HEK293 (cell line): ENCODE measurements around the gene UAP1.

Source experiments
- CTCF ChIA-PET: fragments of 350-600 bp; formaldehyde crosslinking; extraction: SDS; loops from one replicate; lab custom pipeline; 2021; ENCODE audit warnings: antibody characterized with exemption; lab: Yijun Ruan, JAX
- POLR2A ChIA-PET: fragments of 300-600 bp; formaldehyde crosslinking; extraction: SDS; loops from one replicate; lab custom pipeline; 2020; ENCODE audit warnings: antibody characterized with exemption, inconsistent platforms; lab: Yijun Ruan, JAX
- H3K27ac ChIP-seq: fragments of 200-500 bp; sonication (Bioruptor generic); 2 replicates; pipeline ENCODE4 v1.5.1; 2014; ENCODE audit warnings: low read depth, low read length, control low read depth, inconsistent platforms; ENCODE audit errors: extremely low read depth
- H3K36me3 ChIP-seq, 2 experiments: fragments of 200-500 bp in 1 of 2; sonication (Bioruptor generic) in 1 of 2; 1 replicate in 1 of 2; 2 replicates in 1 of 2; pipeline ENCODE4 v1.5.1; 2014 to 2017; ENCODE audit warnings: inconsistent platforms in 2 of 2, low read length in 2 of 2; ENCODE audit not compliant: control insufficient read depth in 2 of 2, insufficient read depth in 1 of 2
- H3K4me1 ChIP-seq: fragments of 200-500 bp; sonication (Bioruptor generic); 2 replicates; pipeline ENCODE4 v1.5.1; 2014; ENCODE audit warnings: mild to moderate bottlenecking, low read length, inconsistent platforms; ENCODE audit not compliant: control insufficient read depth, insufficient read depth
- H3K4me3 ChIP-seq: 2 replicates; pipeline ENCODE4 v1.5.1; 2011; ENCODE audit warnings: low read depth, mild to moderate bottlenecking, control low read depth, low read length, moderate library complexity
- H3K9me3 ChIP-seq: fragments of 200-500 bp; sonication (Bioruptor generic); 2 replicates; pipeline ENCODE4 v1.5.1; 2014; ENCODE audit warnings: low read depth, low read length, inconsistent platforms; ENCODE audit not compliant: control insufficient read depth, insufficient read depth
- BCL11B ChIP-seq: fragments of 450-650 bp; formaldehyde crosslinking; IDR thresholded peaks from 2 replicates; pipeline ENCODE4 v1.5.1; 2016; ENCODE audit warnings: low read depth, missing biosample characterization, missing genetic modification characterization
- EGR2 ChIP-seq: fragments of 450-650 bp; formaldehyde crosslinking; IDR thresholded peaks from 2 replicates; pipeline ENCODE4 v1.5.1; 2016; ENCODE audit warnings: low read depth, missing biosample characterization, missing genetic modification characterization
- GFI1B ChIP-seq: fragments of 450-650 bp; formaldehyde crosslinking; IDR thresholded peaks from 2 replicates; pipeline ENCODE4 v1.5.1; 2016; ENCODE audit warnings: missing biosample characterization, missing genetic modification characterization
- KLF1 ChIP-seq: fragments of 450-650 bp; formaldehyde crosslinking; IDR thresholded peaks from 2 replicates; pipeline ENCODE4 v1.5.1; 2016; ENCODE audit warnings: missing biosample characterization, missing genetic modification characterization
- MEIS1 ChIP-seq: sonication (generic); formaldehyde crosslinking; IDR thresholded peaks from 2 replicates; pipeline ENCODE4 v1.8.1; 2022; ENCODE audit warnings: missing genetic modification reagents, mild to moderate bottlenecking, borderline replicate concordance
- MYNN ChIP-seq: fragments of 450-650 bp; formaldehyde crosslinking; IDR thresholded peaks from 2 replicates; pipeline ENCODE4 v1.5.1; 2016; ENCODE audit warnings: missing biosample characterization, missing genetic modification characterization, borderline replicate concordance
- SCRT2 ChIP-seq: fragments of 450-650 bp; formaldehyde crosslinking; IDR thresholded peaks from 2 replicates; pipeline ENCODE4 v1.5.1; 2016; ENCODE audit warnings: missing biosample characterization, missing genetic modification characterization
- TRIM28 ChIP-seq: IDR thresholded peaks from 2 replicates; pipeline ENCODE4 v1.6.1; 2011; ENCODE audit warnings: low read length, control low read depth, borderline replicate concordance
- ZBTB17 ChIP-seq: fragments of 450-650 bp; formaldehyde crosslinking; IDR thresholded peaks from 2 replicates; pipeline ENCODE4 v1.5.1; 2016; ENCODE audit warnings: missing biosample characterization, missing genetic modification characterization
- ZBTB21 ChIP-seq: fragments of 450-650 bp; formaldehyde crosslinking; IDR thresholded peaks from 2 replicates; pipeline ENCODE4 v1.5.1; 2017; ENCODE audit warnings: missing biosample characterization, missing genetic modification characterization
- ZBTB7A ChIP-seq: fragments of 450-650 bp; formaldehyde crosslinking; IDR thresholded peaks from 2 replicates; pipeline ENCODE4 v1.5.1; 2016; ENCODE audit warnings: low read depth, missing biosample characterization, missing genetic modification characterization
- ZFP37 ChIP-seq: fragments of 450-650 bp; formaldehyde crosslinking; IDR thresholded peaks from 2 replicates; pipeline ENCODE4 v1.5.1; 2016; ENCODE audit warnings: missing biosample characterization, missing genetic modification characterization
- ZNF10 ChIP-seq: fragments of 450-650 bp; formaldehyde crosslinking; IDR thresholded peaks from 2 replicates; pipeline ENCODE4 v1.5.1; 2017; ENCODE audit warnings: missing biosample characterization, missing genetic modification characterization
- ZNF121 ChIP-seq: fragments of 450-650 bp; formaldehyde crosslinking; IDR thresholded peaks from 2 replicates; pipeline ENCODE4 v1.5.1; 2016; ENCODE audit warnings: missing biosample characterization, missing genetic modification characterization
- ZNF202 ChIP-seq: fragments of 450-650 bp; formaldehyde crosslinking; IDR thresholded peaks from 2 replicates; pipeline ENCODE4 v1.5.1; 2016; ENCODE audit warnings: missing biosample characterization, missing genetic modification characterization, borderline replicate concordance
- ZNF266 ChIP-seq: fragments of 450-650 bp; formaldehyde crosslinking; IDR thresholded peaks from 2 replicates; pipeline ENCODE4 v1.5.1; 2016; ENCODE audit warnings: missing biosample characterization, missing genetic modification characterization, low read depth
- ZNF341 ChIP-seq: fragments of 450-650 bp; formaldehyde crosslinking; IDR thresholded peaks from 2 replicates; pipeline ENCODE4; 2016; ENCODE audit warnings: low read depth, missing biosample characterization, missing genetic modification characterization
- ZNF391 ChIP-seq: fragments of 450-650 bp; formaldehyde crosslinking; IDR thresholded peaks from 2 replicates; pipeline ENCODE4 v1.5.1; 2016; ENCODE audit warnings: low read depth, missing biosample characterization, missing genetic modification characterization, borderline replicate concordance
- ZNF549 ChIP-seq: fragments of 450-650 bp; IDR thresholded peaks from 2 replicates; pipeline ENCODE4 v1.5.1; 2018; ENCODE audit warnings: missing biosample characterization, missing genetic modification characterization, mild to moderate bottlenecking, inconsistent platforms, moderate library complexity
- ZNF561 ChIP-seq: fragments of 450-650 bp; IDR thresholded peaks from 2 replicates; pipeline ENCODE4 v1.5.1; 2018; ENCODE audit warnings: missing biosample characterization, missing genetic modification characterization, borderline replicate concordance
- TF ChIP-seq, protein P1 (sequence below): fragments of 450-650 bp; formaldehyde crosslinking; IDR thresholded peaks from 2 replicates; pipeline ENCODE4 v1.5.1; 2016; ENCODE audit warnings: missing biosample characterization, missing genetic modification characterization, borderline replicate concordance
- TF ChIP-seq, protein P2 (sequence below): fragments of 450-650 bp; formaldehyde crosslinking; IDR thresholded peaks from 2 replicates; pipeline ENCODE4 v1.5.1; 2016; ENCODE audit warnings: missing biosample characterization, missing genetic modification characterization
- TF ChIP-seq, protein P3 (sequence below): fragments of 450-650 bp; formaldehyde crosslinking; IDR thresholded peaks from 2 replicates; pipeline ENCODE4 v1.5.1; 2016; ENCODE audit warnings: missing biosample characterization, missing genetic modification characterization
- TF ChIP-seq, protein P4 (sequence below): fragments of 450-650 bp; formaldehyde crosslinking; IDR thresholded peaks from 2 replicates; pipeline ENCODE4 v1.5.1; 2016; ENCODE audit warnings: missing biosample characterization, missing genetic modification characterization
- TF ChIP-seq, protein P5 (sequence below): IDR thresholded peaks from 2 replicates; pipeline ENCODE4 v1.6.1; 2011; ENCODE audit warnings: mild to moderate bottlenecking, low read depth, low read length, borderline replicate concordance

UAP1 gene

DNA sequence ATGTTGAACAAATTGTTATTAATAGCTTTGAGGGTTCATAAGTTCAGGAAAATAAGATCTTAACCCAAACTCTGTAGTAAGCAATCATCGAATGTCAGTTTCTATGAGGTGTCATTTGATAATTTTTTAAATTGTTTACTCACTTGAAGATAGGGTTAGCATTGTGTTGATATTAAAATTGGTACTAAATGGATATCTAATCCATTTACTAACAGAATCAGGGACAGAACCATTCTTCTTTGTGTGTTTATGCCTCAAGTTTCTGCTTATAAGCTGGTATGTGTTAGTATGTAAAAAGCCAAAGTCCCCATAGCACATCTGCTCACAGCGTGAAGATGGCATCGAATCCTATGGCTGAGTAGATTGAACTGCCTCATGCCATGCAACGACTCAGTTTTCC, 84.1 kb downstream of the UAP1 start:
- H3K27ac ChIP-seq, result no peak overlapping the region
- CTCF ChIA-PET, result no interaction called here
- no peak overlapping the region for H3K4me3 ChIP-seq
- H3K36me3 ChIP-seq, result no peaks in the 10 kb centered on the region
- no peaks in the 10 kb centered on the region for H3K4me1 ChIP-seq
- POLR2A ChIA-PET, result no interaction called here
- no peaks in the 10 kb centered on the region for H3K9me3 ChIP-seq
- TF ChIP-seq GFI1B (tag by site-specific recombination), result no peak
- TF ChIP-seq ZNF341, result no peak
- TF ChIP-seq ZNF202 (tag by site-specific recombination), result no peak
- TF ChIP-seq ZNF549, result no peak
- TF ChIP-seq ZNF121 (tag by site-specific recombination), result no peak
- no peak for TF ChIP-seq MYNN
- TF ChIP-seq ZFP37 (tag by site-specific recombination), result no peak
- no peak for TF ChIP-seq ZNF561
- TF ChIP-seq, protein P1, sequence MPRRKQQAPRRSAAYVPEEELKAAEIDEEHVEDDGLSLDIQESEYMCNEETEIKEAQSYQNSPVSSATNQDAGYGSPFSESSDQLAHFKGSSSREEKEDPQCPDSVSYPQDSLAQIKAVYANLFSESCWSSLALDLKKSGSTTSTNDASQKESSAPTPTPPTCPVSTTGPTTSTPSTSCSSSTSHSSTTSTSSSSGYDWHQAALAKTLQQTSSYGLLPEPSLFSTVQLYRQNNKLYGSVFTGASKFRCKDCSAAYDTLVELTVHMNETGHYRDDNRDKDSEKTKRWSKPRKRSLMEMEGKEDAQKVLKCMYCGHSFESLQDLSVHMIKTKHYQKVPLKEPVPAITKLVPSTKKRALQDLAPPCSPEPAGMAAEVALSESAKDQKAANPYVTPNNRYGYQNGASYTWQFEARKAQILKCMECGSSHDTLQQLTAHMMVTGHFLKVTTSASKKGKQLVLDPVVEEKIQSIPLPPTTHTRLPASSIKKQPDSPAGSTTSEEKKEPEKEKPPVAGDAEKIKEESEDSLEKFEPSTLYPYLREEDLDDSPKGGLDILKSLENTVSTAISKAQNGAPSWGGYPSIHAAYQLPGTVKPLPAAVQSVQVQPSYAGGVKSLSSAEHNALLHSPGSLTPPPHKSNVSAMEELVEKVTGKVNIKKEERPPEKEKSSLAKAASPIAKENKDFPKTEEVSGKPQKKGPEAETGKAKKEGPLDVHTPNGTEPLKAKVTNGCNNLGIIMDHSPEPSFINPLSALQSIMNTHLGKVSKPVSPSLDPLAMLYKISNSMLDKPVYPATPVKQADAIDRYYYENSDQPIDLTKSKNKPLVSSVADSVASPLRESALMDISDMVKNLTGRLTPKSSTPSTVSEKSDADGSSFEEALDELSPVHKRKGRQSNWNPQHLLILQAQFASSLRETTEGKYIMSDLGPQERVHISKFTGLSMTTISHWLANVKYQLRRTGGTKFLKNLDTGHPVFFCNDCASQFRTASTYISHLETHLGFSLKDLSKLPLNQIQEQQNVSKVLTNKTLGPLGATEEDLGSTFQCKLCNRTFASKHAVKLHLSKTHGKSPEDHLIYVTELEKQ (tag by site-specific recombination), result no peak
- no peak for TF ChIP-seq MEIS1
- TF ChIP-seq ZBTB7A (tag by site-specific recombination), result no peak
- no peak for TF ChIP-seq ZBTB21
- TF ChIP-seq BCL11B (tag by site-specific recombination), result no peak
- TF ChIP-seq, protein P2, sequence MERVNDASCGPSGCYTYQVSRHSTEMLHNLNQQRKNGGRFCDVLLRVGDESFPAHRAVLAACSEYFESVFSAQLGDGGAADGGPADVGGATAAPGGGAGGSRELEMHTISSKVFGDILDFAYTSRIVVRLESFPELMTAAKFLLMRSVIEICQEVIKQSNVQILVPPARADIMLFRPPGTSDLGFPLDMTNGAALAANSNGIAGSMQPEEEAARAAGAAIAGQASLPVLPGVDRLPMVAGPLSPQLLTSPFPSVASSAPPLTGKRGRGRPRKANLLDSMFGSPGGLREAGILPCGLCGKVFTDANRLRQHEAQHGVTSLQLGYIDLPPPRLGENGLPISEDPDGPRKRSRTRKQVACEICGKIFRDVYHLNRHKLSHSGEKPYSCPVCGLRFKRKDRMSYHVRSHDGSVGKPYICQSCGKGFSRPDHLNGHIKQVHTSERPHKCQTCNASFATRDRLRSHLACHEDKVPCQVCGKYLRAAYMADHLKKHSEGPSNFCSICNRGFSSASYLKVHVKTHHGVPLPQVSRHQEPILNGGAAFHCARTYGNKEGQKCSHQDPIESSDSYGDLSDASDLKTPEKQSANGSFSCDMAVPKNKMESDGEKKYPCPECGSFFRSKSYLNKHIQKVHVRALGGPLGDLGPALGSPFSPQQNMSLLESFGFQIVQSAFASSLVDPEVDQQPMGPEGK (tag by site-specific recombination), result no peak

DNA sequence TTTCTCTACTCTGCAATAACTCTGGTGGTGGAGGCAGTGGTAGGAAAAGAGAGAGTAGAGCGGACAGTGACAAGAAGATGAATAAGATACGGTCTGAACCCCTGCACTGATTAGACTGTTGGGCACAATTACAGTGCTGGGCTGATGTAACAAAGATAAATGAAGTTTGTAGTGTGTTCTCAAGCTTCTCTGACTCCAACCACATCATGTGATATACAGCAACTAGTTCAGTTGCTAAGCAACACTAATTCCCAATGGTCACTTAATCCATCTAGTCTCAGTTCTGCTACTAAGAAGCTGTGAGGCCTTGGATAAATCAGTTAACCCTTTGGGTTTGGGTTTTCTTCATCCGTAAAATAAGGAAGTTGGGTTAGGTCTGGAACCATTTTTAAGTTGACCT, 88.1 kb downstream of the UAP1 start:
- H3K4me3 ChIP-seq, result no peak overlapping the region
- H3K27ac ChIP-seq, result no peak overlapping the region
- H3K9me3 ChIP-seq, result no peaks in the 10 kb centered on the region
- no peaks in the 10 kb centered on the region for H3K4me1 ChIP-seq
- CTCF ChIA-PET, result no interaction called here
- H3K36me3 ChIP-seq, result no peaks in the 10 kb centered on the region
- POLR2A ChIA-PET, result no interaction called here
- peak; percentile 62; the same call in 1 of the 2 replicates for TF ChIP-seq SCRT2 (tag by site-specific recombination)
- no peak for TF ChIP-seq ZNF266 (tag by site-specific recombination)
- no peak for TF ChIP-seq KLF1 (tag by site-specific recombination)
- TF ChIP-seq, protein P3, sequence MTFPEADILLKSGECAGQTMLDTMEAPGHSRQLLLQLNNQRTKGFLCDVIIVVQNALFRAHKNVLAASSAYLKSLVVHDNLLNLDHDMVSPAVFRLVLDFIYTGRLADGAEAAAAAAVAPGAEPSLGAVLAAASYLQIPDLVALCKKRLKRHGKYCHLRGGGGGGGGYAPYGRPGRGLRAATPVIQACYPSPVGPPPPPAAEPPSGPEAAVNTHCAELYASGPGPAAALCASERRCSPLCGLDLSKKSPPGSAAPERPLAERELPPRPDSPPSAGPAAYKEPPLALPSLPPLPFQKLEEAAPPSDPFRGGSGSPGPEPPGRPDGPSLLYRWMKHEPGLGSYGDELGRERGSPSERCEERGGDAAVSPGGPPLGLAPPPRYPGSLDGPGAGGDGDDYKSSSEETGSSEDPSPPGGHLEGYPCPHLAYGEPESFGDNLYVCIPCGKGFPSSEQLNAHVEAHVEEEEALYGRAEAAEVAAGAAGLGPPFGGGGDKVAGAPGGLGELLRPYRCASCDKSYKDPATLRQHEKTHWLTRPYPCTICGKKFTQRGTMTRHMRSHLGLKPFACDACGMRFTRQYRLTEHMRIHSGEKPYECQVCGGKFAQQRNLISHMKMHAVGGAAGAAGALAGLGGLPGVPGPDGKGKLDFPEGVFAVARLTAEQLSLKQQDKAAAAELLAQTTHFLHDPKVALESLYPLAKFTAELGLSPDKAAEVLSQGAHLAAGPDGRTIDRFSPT, result no peak
- TF ChIP-seq TRIM28, result peak; percentile 45; the same call in 1 of the 2 replicates
- peak; percentile 47; the same call in 1 of the 2 replicates for TF ChIP-seq ZBTB17
- no peak for TF ChIP-seq ZNF10
- TF ChIP-seq, protein P4, sequence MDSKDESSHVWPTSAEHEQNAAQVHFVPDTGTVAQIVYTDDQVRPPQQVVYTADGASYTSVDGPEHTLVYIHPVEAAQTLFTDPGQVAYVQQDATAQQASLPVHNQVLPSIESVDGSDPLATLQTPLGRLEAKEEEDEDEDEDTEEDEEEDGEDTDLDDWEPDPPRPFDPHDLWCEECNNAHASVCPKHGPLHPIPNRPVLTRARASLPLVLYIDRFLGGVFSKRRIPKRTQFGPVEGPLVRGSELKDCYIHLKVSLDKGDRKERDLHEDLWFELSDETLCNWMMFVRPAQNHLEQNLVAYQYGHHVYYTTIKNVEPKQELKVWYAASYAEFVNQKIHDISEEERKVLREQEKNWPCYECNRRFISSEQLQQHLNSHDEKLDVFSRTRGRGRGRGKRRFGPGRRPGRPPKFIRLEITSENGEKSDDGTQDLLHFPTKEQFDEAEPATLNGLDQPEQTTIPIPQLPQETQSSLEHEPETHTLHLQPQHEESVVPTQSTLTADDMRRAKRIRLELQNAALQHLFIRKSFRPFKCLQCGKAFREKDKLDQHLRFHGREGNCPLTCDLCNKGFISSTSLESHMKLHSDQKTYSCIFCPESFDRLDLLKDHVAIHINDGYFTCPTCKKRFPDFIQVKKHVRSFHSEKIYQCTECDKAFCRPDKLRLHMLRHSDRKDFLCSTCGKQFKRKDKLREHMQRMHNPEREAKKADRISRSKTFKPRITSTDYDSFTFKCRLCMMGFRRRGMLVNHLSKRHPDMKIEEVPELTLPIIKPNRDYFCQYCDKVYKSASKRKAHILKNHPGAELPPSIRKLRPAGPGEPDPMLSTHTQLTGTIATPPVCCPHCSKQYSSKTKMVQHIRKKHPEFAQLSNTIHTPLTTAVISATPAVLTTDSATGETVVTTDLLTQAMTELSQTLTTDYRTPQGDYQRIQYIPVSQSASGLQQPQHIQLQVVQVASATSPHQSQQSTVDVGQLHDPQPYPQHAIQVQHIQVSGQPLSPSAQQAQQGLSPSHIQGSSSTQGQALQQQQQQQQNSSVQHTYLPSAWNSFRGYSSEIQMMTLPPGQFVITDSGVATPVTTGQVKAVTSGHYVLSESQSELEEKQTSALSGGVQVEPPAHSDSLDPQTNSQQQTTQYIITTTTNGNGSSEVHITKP (tag by site-specific recombination), result no peak
- no peak for TF ChIP-seq ZNF391
- TF ChIP-seq, protein P5, sequence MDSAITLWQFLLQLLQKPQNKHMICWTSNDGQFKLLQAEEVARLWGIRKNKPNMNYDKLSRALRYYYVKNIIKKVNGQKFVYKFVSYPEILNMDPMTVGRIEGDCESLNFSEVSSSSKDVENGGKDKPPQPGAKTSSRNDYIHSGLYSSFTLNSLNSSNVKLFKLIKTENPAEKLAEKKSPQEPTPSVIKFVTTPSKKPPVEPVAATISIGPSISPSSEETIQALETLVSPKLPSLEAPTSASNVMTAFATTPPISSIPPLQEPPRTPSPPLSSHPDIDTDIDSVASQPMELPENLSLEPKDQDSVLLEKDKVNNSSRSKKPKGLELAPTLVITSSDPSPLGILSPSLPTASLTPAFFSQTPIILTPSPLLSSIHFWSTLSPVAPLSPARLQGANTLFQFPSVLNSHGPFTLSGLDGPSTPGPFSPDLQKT, result no peak
- no peak for TF ChIP-seq EGR2
